SK-N-SH (cell line): Measurements from ENCODE around the gene CATSPERD. TPM values are rescaled to one million over a fixed set of nuclear protein-coding genes. Genes with fewer than 3 reads are reported as not detected.

Source experiments
- CTCF ChIA-PET: fragments of 300-600, 350-600 bp; formaldehyde crosslinking; extraction: SDS; loops from one replicate; lab custom pipeline; 2021; lab: Yijun Ruan, JAX
- POLR2A ChIA-PET: fragments of 350-600 bp; sonication (Branson Sonifier 250); formaldehyde crosslinking; extraction: SDS; loops from one replicate; lab custom pipeline; 2020; ENCODE audit warnings: antibody characterized with exemption, inconsistent platforms; lab: Yijun Ruan, JAX
- DNase-seq: peaks from one replicate; pipeline ENCODE4 v3.0.0; 2012
- H2AFZ ChIP-seq: fragments of 200-600 bp; sonication (generic); 2 replicates; pipeline ENCODE4 v1.8.1; 2016; ENCODE audit warnings: antibody characterized with exemption, mild to moderate bottlenecking, low read depth
- H3F3A ChIP-seq: fragments of 200-600 bp; sonication (generic); replicated peaks from 2 replicates; pipeline ENCODE3; 2016; ENCODE audit warnings: antibody characterized with exemption, mild to moderate bottlenecking; ENCODE audit not compliant: insufficient read depth
- H3K27ac ChIP-seq, 2 experiments: fragments of 200-500 bp in 1 of 2; fragments of 200-600 bp in 1 of 2; sonication (Bioruptor generic) in 1 of 2; sonication (generic), shearing (Covaris generic) in 1 of 2; 2 replicates each; pipeline versions ENCODE4 v1.5.1 to v1.6.1; 2014 to 2016; ENCODE audit warnings: low read depth in 2 of 2, inconsistent platforms in 1 of 2, low read length in 1 of 2, mild to moderate bottlenecking in 1 of 2, mixed read lengths in 1 of 2
- H3K27me3 ChIP-seq: fragments of 200-600 bp; sonication (generic), shearing (Covaris generic); 2 replicates; pipeline ENCODE4 v1.6.1; 2016; ENCODE audit warnings: mixed run types; ENCODE audit not compliant: insufficient read depth
- H3K36me3 ChIP-seq, 2 experiments: fragments of 200-500 bp in 1 of 2; fragments of 200-600 bp in 1 of 2; sonication (Bioruptor generic) in 1 of 2; sonication (generic) in 1 of 2; replicated peaks in 1 of 2; 2 replicates each; pipeline versions ENCODE3 to v1.5.1; 2014 to 2016; ENCODE audit warnings: low read length in 1 of 2, mild to moderate bottlenecking in 1 of 2; ENCODE audit not compliant: insufficient read depth in 2 of 2, control insufficient read depth in 1 of 2
- H3K4me1 ChIP-seq, 2 experiments: fragments of 200-500 bp in 1 of 2; fragments of 200-600 bp in 1 of 2; sonication (Bioruptor generic) in 1 of 2; sonication (generic), shearing (Covaris generic) in 1 of 2; 2 replicates each; pipeline versions ENCODE4 v1.5.1 to v1.6.1; 2014 to 2016; ENCODE audit warnings: low read depth in 1 of 2, low read length in 1 of 2, mixed run types in 1 of 2; ENCODE audit not compliant: insufficient read depth in 2 of 2, control insufficient read depth in 1 of 2
- H3K4me2 ChIP-seq: fragments of 200-600 bp; sonication (generic), shearing (Covaris generic); 2 replicates; pipeline ENCODE4 v1.6.1; 2017; ENCODE audit warnings: mixed run types
- H3K4me3 ChIP-seq, 2 experiments: fragments of 200-500 bp in 1 of 2; fragments of 200-600 bp in 1 of 2; sonication (Bioruptor generic) in 1 of 2; sonication (generic), shearing (Covaris generic) in 1 of 2; 2 replicates each; pipeline versions ENCODE4 v1.5.1 to v1.8.1; 2014 to 2016; ENCODE audit warnings: low read depth in 2 of 2, inconsistent platforms in 1 of 2, low read length in 1 of 2, mild to moderate bottlenecking in 1 of 2, mixed read lengths in 1 of 2, moderate library complexity in 1 of 2
- H3K79me2 ChIP-seq: fragments of 200-600 bp; sonication (generic); 2 replicates; pipeline ENCODE4 v1.8.1; 2017; ENCODE audit warnings: mild to moderate bottlenecking; ENCODE audit not compliant: insufficient read depth
- H3K9ac ChIP-seq: fragments of 200-600 bp; sonication (generic); 2 replicates; pipeline ENCODE4 v1.6.1; 2017; ENCODE audit warnings: mixed run types
- H3K9me2 ChIP-seq: fragments of 200-600 bp; sonication (generic); 2 replicates; pipeline ENCODE4 v1.6.1; 2017; ENCODE audit warnings: mixed run types
- H3K9me3 ChIP-seq: fragments of 200-600 bp; sonication (generic); 2 replicates; pipeline ENCODE4 v1.6.1; 2017; ENCODE audit warnings: mixed run types, mild to moderate bottlenecking, moderate library complexity
- H4K20me1 ChIP-seq: fragments of 200-600 bp; sonication (generic); 2 replicates; pipeline ENCODE4 v1.6.1; 2017; ENCODE audit warnings: mild to moderate bottlenecking, mixed run types; ENCODE audit not compliant: insufficient read depth
- EZH2phosphoT487 ChIP-seq: fragments of 200-600 bp; sonication (generic); IDR thresholded peaks from 2 replicates; pipeline ENCODE4 v1.6.1; 2017; ENCODE audit warnings: low read depth, mixed run types, mild to moderate bottlenecking, antibody characterized with exemption, moderate library complexity, borderline replicate concordance
- FOSL2 ChIP-seq: IDR thresholded peaks from 2 replicates; pipeline ENCODE4 v1.4.0; 2012; ENCODE audit warnings: low read depth, mild to moderate bottlenecking, moderate library complexity, borderline replicate concordance
- FOXM1 ChIP-seq: IDR thresholded peaks from 2 replicates; pipeline ENCODE4 v1.4.0; 2012; ENCODE audit warnings: low read depth, mild to moderate bottlenecking
- GATA2 ChIP-seq: sonication (generic); formaldehyde crosslinking; IDR thresholded peaks from 2 replicates; pipeline ENCODE4 v1.5.0; 2020; ENCODE audit warnings: mild to moderate bottlenecking, missing genetic modification reagents
- MEF2A ChIP-seq: IDR thresholded peaks from 2 replicates; pipeline ENCODE4 v1.4.0; 2012; ENCODE audit warnings: low read depth, borderline replicate concordance
- MXI1 ChIP-seq: IDR thresholded peaks from 2 replicates; pipeline ENCODE4 v1.6.1; 2012; ENCODE audit warnings: mild to moderate bottlenecking, low read depth, low read length, improper control_type of control experiment
- POLR2AphosphoS5 ChIP-seq: IDR thresholded peaks from 2 replicates; pipeline ENCODE4 v1.6.1; 2012; ENCODE audit warnings: low read depth, low read length
- RAD21 ChIP-seq: IDR thresholded peaks from 2 replicates; pipeline ENCODE4 v1.6.1; 2012; ENCODE audit warnings: mild to moderate bottlenecking, low read length
- RCOR1 ChIP-seq: fragments of 150-350 bp; IDR thresholded peaks from 2 replicates; pipeline ENCODE4 v1.6.1; 2017; ENCODE audit warnings: antibody characterized with exemption, low read length
- SIN3A ChIP-seq: IDR thresholded peaks from 2 replicates; pipeline ENCODE4 v1.6.1; 2012; ENCODE audit warnings: low read depth, mild to moderate bottlenecking, low read length, moderate library complexity, borderline replicate concordance
- SMC3 ChIP-seq: IDR thresholded peaks from 2 replicates; pipeline ENCODE4 v1.6.1; 2012; ENCODE audit warnings: low read depth, low read length, improper control_type of control experiment
- TCF12 ChIP-seq: IDR thresholded peaks from 2 replicates; pipeline ENCODE4 v1.4.0; 2012
- TEAD4 ChIP-seq: IDR thresholded peaks from 2 replicates; pipeline ENCODE4 v1.4.0; 2012; ENCODE audit warnings: mild to moderate bottlenecking, borderline replicate concordance; ENCODE audit not compliant: insufficient read depth
- USF2 ChIP-seq: fragments of 150-350 bp; IDR thresholded peaks from 2 replicates; pipeline ENCODE4 v1.6.1; 2017; ENCODE audit warnings: antibody characterized with exemption, low read length, low read depth, borderline replicate concordance
- ZBTB33 ChIP-seq: IDR thresholded peaks from 2 replicates; pipeline ENCODE4 v1.4.0; 2012; ENCODE audit warnings: low read depth, borderline replicate concordance
- WGBS: methylation state at CpG from one replicate; pipeline ENCODE4 v1.1.6; 2017; ENCODE audit warnings: low lambda C conversion rate; 5-methylcytosine and 5-hydroxymethylcytosine counted together
- polyA plus RNA-seq, 3 experiments: library from polyadenylated mRNA; depleted of rRNA; stranded (reverse); fragments of >200 nt; gene quantifications; 2 replicates each; pipeline ENCODE4 v1.2.3, GENCODE V29; 2012
- TF ChIP-seq, protein P1 (sequence below): fragments of 150-350 bp; IDR thresholded peaks from 2 replicates; pipeline ENCODE4 v1.6.1; 2016; ENCODE audit warnings: mild to moderate bottlenecking, low read depth, low read length

CATSPERD gene
- polyA plus RNA-seq, 1 of the 3 experiments (the other 2 are of a cell fraction): not detected

GRCh38 chr19:5672708-5673459, 47.6 kb upstream of the CATSPERD start:
- WGBS: 96% methylated on average over 10 of the region's 13 CpGs
- TF ChIP-seq, protein P1, sequence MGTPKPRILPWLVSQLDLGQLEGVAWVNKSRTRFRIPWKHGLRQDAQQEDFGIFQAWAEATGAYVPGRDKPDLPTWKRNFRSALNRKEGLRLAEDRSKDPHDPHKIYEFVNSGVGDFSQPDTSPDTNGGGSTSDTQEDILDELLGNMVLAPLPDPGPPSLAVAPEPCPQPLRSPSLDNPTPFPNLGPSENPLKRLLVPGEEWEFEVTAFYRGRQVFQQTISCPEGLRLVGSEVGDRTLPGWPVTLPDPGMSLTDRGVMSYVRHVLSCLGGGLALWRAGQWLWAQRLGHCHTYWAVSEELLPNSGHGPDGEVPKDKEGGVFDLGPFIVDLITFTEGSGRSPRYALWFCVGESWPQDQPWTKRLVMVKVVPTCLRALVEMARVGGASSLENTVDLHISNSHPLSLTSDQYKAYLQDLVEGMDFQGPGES: no peak
- TF ChIP-seq MEF2A: no peak
- no peak for TF ChIP-seq USF2
- no peak for TF ChIP-seq GATA2 (CRISPR knock-in tag)
- TF ChIP-seq POLR2AphosphoS5: no peak
- no peak for TF ChIP-seq FOSL2
- TF ChIP-seq SIN3A: no peak
- no peak for TF ChIP-seq FOXM1
- no peak for TF ChIP-seq EZH2phosphoT487
- TF ChIP-seq MXI1: no peak
- ChIA-PET POLR2A (no interaction called here), CTCF (interaction anchor here (0.8 kb wide), 1 partner anchor 43 kb away, joined by 3 read pairs; no protein-coding TSS in a partner anchor)
- Histone ChIP-seq H3K27me3 (no peaks in the 10 kb centered on the region), H3K9me2 (no peaks in the 10 kb centered on the region), H3K9me3 (no peaks in the 10 kb centered on the region), H3F3A (peaks cover 4% of the 10 kb centered on the region), H3K36me3 (peaks cover 9 to 19% of the 10 kb centered on the region in 2 experiments), H3K79me2 (no peaks in the 10 kb centered on the region), H3K4me3 (no peak overlapping the region), H3K9ac (no peak overlapping the region), H3K4me2 (no peak overlapping the region), H3K4me1 (peaks cover 0 to 2% of the 10 kb centered on the region in 2 experiments; a peak in 1 of 4 replicates), H2AFZ (no peak overlapping the region), H3K27ac (no peak overlapping the region), H4K20me1 (no peaks in the 10 kb centered on the region)
- no peak for DNase-seq

DNA sequence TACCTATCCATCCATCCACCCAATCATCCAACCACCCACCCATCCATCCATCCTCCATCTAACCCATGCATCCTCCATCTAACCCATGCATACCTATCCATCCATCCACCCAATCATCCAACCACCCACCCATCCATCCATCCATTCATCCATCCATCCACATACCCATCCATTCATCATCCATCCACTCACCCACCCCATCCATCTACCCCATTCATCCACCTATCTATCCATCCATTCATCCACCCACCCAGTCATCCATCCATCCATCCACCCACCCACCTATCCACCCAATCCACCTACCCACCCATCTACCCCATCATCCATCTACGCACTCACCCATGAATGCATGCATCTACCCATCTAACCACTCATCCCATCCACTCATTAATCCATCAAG, 46.7 kb upstream of the CATSPERD start:
- no peaks in the 10 kb centered on the region for H3K9me3 ChIP-seq
- TF ChIP-seq RCOR1: no peak
- no peak for TF ChIP-seq ZBTB33
- TF ChIP-seq RAD21: no peak
- no peak for TF ChIP-seq SMC3
- TF ChIP-seq TCF12: no peak
- no peak for TF ChIP-seq SIN3A
- no peak for TF ChIP-seq GATA2 (CRISPR knock-in tag)
- no peak for TF ChIP-seq TEAD4
- TF ChIP-seq MEF2A: no peak
- H2AFZ ChIP-seq: no peak overlapping the region
- peaks cover 6 to 11% of the 10 kb centered on the region in 2 experiments for H3K36me3 ChIP-seq
- no peaks in the 10 kb centered on the region for H3K27me3 ChIP-seq
- peaks cover under 1 to 2% of the 10 kb centered on the region in 2 experiments; a peak in 1 of 4 replicates for H3K4me1 ChIP-seq
- H3K4me2 ChIP-seq: no peak overlapping the region
- H3K27ac ChIP-seq: no peak overlapping the region
- H3K9ac ChIP-seq: no peak overlapping the region
- no peak for DNase-seq
- no peak overlapping the region for H3K4me3 ChIP-seq
- H3K9me2 ChIP-seq: no peaks in the 10 kb centered on the region
- ChIA-PET POLR2A (no interaction called here), CTCF (no interaction called here)
- H4K20me1 ChIP-seq: no peaks in the 10 kb centered on the region
- no peaks in the 10 kb centered on the region for H3K79me2 ChIP-seq
- H3F3A ChIP-seq: peaks cover 4% of the 10 kb centered on the region
- 95% methylated on average over 1 of the region's 1 CpG for WGBS
